SHP77 treated with DMSO at 0.1 percent for 48 hours (cell line): ENCODE data around the gene TBX18.

ENCODE experiments used
- DNase-seq: peaks from one replicate; lab custom pipeline; 2025; lab: John Stamatoyannopoulos, UW

TBX18 gene

DNA sequence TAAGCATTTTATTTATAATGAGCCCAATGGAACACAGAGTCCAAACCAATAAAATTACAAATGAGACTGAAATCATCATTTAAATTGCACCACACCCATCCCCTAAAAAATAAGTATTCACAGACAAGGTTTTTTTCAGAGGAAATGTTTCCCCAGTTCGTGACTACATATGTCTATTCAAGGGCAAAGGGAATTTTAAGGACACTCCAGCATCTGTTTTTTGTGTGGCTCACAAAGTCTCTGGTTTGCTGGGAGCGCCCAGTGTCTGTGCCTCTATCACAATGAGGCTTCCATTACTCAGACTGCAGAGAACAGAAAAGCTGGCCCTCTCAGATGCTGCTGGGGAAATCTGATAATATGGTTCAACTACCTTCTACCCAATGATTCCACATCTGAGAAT is 16.0 kb downstream of the TBX18 start:
- DNase-seq = no peak

DNA sequence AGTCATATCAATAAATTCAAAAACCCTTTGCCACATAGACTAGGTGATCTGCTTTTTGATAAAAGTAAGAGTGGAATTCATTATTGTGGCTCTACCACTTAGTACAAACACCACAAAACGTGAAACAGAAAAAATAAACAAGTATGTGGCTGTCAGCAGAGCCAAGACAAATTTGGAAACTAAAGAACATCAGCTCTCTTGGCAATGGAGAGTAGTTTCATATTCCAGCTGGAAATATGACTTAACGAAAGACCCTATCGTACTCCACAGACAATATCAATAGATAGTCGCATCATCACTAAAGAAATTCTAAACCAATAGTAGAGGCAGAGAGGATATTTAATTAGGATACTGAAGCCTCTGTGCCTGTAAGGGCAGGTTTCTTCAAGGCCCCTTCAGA is 20.8 kb downstream of the TBX18 start:
- DNase-seq = no peak

DNA sequence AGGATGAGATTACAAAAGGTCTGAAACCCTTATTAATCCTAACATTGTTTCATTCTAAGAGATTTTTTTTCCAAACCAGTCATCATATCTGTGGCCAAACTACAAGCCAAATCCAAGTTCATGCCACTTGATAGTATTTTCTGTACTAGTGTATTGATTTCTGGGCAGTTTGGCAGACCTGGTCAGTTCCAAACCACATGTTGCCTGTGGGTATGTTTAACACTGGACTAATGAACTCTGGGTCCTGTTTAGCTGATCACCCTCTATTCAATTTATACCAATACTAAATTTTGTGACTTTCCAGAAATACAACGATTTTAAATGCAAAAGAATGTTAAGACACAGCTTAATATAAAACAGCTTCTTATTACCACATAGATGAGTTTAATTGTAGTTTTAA is 24.0 kb downstream of the TBX18 start:
- no peak for DNase-seq

DNA sequence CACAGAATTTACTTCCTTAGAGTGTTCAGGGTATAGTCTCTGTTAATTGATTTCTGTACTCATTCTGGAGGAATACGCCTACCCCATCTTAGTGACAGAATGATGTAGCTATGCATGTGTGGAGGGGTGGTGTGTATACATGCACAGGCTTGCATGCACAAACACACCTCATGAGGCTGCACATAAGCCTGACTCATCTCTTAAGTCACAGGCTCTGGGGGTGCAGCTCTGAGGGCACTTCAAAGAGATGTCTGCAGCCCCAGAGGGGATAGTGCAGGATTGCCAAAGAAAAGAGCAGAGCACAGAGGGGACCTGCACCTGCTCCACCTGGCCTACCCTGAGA is 24.6 kb downstream of the TBX18 start:
- DNase-seq = no peak

DNA sequence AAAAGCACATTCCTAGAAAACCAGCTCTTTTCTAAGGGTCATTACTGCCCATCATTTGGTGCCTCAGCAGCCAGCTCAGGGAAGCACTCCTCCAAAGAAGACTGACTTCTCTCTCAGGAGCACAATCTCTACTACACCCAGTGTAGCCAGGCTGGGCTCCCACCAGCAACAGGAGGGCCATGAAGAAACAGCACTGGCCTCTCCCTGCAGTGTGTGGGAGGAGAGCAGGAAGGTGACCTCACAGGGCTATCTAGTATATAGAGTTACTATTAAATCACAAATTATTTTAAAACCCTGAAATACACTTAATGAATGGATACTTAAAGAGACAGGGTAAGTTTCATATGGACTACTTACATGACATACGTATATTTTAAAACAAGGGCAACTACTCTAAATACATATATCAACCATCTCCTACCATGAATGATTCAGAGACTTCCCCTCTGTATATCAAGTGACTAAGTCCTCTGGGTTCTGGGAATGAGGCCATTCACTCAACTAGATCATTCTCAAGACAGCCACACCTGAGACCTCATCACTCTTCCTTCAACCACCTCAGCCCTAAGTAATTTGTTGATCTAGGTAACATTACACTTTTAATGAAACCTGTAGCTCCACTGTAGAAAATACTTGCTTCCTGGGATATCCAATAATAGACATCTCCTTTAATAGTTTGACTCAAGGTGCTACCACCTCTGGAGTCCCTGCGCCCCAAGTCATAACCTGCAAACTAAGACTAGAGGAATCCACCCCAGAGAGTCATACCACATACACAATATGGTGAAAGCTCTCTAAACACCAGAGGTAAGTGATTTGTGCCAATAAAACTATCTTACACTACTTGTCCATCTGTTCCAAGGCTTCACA is 25.2 kb downstream of the TBX18 start:
- no peak for DNase-seq

DNA sequence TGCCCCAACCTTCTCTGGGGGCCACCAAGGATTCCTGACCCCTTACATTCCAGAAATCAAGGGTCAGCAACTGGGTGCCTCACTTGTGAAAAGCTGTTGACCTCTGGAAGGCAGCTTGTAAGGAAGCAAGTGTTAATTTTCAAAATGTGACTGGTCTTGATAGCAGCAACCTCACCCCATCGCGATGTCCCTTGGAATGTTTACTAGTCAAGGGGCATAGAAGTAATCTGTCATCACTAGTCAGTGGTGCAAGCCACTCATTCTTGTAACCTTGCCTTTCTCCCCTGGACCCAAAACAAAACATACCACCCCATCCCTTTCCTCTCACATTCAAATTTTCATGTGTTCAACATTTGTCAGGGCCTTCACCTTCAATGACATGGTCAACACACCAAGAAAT is 30.5 kb downstream of the TBX18 start:
- DNase-seq = no peak

DNA sequence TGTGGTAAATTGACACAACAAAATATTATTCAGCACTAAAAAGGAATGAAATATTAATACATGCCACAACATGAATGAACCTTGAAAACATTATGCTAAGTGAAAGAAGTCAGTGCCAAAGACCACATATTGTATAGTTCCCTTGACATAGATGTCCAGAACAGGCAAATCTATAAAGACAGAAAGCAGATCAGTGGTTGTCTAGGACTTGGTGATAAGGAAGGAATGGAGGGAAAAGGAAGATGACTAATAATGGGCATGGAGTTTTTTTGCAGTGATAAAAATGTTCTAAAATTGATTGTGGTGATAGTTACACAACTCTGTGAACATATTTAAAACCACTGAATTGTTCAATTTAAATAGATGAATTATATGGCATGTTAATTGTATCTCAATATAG is 32.5 kb downstream of the TBX18 start:
- DNase-seq = no peak

DNA sequence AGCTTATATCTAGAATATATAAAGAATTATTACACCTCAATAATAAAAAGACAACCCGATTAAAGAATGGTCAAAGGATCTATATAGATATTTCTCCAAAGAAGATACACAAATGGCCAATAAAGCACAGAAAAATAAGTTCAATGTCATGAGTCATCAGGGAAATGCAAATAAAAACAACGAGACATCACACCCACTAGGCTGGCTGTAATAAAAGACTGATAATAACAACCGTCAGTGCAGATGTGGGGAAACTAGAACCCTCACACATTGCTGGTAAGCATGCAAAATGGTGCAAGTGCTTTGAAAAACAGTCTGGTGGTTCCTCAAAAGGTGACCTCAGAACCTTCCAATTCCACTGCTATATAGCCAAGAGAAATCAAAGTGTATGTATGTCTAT is 33.0 kb downstream of the TBX18 start:
- no peak for DNase-seq

DNA sequence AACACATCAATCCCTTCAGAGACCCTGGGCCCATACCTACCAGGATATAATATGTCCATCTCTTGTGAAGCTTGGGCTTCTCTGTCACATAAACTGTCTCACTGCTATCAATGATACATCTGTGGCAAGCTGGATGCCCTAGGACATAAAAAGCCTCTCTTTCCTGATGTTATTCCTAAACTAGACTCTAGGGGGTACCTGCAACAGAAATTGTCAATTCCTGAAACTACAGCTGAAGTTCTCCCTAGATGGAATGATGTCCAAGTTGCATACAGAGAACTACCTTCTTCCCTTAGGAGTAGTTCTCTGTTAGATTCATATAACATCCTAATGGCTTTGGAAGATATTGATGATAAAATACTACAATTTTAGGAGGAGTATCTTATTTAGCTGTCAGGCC is 35.8 kb downstream of the TBX18 start:
- peak; percentile 12 for DNase-seq

DNA sequence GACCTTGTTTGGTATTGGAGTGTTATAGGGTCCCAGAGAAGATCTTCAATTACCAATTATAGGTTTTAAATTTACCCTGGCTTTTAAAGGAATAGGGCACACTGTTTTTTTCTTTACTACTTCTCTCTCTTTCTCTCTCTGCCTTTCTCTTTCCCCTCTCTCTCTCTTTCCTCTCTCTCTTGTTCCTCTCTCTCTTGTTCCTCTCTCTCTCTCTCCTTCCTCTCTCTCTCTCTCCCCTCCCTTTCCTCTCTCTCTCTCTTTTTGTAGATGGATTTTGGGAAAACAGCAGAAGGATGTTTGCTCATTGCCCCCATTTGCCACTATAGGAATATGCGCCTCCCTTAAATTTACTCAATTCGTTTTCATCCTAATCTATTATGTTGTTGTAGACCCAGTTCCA is 45.2 kb downstream of the TBX18 start:
- no peak for DNase-seq

DNA sequence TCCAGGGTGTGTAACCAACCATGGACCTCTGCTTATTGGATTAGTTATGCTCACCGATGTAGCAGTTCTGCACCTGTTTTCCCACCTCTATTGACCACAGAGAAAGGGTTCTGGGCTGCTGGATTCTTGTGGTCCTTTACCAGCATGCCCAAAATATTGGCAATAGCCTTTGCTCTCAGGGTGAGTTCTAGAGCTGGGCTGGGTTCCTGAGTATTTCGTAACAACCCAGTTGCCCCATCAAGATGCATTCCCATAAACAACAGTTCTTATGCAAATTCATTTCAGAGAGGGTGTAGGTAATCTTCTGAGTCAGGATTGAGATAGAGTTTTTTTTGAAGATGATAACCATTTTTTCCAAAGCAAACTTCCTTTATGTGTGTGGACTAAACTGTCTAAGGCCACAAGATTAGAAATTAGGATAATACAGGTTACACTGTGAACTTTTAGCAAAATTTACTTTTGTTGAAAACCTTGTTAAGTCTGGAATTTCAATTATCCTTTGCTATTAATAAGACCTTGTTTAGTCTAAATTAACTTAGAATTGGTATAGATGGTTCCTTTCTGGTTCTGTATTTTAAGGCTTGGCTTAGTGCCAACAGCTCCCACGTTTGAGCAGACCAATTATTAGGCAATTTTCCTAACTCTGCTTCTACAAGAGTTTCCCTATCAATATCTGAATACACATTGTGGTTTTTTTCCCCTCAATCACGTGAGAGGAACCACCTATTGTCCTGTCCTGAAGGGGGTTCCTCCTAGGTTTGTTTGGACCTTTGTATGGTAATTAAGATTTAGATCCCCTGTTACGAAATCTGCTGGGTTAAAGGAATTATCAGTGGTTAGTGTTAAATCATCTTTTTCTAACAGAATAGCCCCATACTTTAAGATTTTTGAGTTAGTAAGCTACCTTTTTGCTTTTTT is 46.1 kb downstream of the TBX18 start:
- no peak for DNase-seq

DNA sequence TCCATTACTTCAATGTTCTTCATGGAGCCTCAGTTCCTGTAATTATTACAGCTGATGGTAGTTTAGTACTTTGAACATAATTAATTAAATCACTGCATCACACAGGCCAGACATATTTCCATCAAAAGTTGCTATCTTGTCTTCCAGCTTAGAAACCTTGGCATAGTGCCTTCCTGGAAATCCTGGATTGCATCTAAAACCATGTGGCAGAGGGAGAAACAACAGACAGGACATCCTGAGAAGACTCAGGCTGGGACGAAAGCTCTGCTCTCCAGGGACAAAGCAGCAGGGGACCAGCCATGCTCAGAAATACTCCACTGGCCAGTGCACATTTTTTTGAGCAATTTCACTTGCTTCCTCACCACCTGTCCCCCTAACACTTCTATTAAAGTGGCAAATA is 55.3 kb downstream of the TBX18 start:
- no peak for DNase-seq

DNA sequence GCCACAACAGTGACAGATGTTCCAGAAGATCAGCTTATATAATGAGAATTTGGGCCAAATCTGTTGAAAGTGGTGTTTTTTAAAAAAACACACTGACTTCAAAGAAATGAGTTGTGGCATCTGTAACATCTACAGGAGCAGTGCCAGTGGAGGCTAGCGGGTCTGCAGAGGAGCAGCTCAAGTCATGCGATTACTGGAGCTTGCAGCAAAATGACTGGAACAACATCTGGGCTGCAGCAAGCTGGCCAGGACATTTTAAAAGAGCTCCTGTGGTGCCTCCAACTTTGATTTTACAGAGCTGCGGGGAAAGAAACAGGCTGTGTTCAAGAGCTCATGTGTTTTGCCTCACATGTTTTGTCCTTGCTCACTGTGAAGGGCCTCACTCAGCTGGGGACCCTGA is 57.2 kb downstream of the TBX18 start:
- no peak for DNase-seq

DNA sequence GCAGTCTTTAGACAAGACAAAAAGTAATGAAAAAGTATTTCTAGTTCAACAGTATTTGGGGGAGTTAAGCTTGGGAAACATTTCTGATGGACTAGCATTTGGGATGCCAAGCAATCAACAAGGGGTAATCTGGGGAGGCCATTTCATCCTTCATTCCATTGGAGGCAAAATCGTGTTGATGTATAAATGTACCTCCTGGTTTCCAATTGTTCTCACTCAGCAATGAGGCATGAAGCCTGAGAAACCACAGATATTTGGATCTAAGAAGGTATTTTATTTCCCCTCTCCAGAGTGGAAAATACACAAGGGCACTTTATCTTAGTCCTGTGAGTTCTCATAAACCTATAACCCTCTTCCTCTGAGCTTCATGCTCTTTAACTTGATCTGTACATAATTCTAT is 68.2 kb downstream of the TBX18 start:
- no peak for DNase-seq

DNA sequence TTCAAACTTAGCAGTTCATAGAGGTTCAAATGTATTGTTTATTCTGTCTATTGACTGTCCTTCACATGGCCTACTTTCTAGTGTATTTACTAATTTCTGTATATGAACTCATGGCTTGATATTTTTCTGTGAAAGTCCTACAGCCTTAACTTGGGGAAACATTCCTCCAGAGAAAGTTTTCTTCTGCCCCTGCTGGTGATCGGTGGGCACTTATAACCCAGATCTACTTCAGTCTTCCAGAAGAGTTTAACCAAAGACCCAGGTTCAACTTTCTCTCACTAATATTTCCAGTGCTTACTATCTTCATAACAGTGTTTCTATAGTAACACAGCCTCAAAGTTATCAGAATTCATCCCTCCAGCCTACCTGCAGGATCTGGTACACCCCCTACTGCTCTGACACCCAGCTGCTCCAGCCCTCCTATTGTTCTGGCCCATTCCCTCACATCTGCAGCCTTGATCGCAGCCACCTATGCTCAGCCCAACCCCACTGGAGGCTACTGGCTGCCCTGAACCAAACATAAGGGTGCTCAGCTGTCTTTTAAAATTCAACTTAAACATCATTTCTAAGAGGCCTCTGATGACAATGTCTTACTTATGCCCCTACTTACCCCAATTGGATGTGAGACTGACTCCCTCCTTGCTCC is 72.3 kb downstream of the TBX18 start:
- no peak for DNase-seq

DNA sequence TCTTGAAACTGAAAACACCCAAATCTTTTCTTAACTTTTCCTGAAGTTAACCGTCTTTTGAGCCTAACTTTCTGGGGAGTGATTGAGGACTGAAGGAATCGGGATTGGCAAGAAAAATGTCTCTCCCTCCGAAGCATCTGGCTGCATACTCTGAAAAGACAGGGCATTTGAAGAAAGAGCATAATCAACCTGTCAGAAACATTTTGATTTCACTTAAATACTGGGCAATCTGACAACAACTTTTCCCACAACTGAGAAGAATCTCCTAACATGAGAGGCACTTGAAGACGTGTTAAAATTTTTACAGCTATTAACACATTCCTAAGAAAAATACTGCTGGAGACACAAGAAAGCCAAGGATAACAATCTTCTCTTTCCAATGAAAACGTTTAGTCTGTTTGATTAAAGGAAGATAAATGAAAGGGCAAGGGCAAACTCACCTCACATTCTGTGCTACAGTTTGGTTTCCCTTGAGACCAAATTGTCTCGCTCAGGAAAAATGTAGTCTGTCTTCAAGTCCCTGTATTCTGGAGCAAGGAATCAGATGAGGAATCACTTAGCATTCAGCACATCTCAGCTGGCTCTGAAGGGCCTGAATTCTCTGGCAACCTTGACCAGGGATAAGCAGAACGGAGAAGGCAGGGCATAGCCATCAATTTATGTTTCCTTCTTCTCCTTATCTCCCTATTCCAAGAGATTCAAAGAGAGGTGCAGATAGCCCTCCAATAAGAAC is 76.1 kb downstream of the TBX18 start:
- no peak for DNase-seq

DNA sequence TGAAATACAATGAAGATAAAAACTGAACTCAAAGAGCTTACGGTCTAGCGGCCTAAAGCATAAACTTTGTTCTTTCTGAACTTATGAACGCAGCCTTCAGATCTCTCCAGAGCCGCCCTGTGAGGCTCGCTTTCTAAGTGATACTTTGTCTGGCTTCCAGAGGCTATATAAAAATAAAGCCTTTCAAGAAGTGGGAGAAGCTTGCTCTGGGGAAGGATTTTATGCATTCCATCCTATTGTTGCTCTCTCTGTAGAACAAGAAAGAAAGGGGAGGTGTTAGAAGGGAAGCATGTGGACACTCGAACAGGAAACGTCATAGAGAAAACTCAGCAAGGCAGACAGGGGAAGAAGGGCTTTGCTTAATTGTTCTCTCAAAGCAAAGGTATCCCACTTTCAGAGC is 77.0 kb downstream of the TBX18 start:
- no peak for DNase-seq

DNA sequence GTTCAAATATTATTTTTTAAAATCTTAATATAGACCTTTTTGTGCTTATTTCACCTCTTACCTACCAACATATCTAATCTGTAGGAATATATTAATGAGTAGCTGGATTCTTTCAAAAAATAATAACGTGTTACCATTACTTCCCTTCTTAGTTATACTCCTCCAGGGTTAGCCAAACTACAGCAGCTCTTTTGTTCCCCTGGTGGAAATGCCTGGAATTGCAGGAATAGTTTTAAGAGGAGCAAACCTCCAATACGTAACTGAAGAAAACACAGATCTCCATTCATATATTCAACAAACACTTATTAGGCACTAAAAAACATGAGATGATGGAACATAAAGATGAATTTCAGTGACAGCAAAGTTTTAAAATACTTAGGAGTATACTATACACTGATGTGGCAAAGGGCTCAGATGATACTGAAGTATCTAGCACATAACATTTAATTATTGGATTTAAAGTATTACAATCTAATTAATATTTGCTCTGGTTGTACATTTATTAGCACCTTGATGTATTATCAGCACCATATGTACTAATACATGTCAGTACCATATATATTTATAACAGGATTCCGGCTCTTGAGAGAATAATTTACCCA is 78.3 kb downstream of the TBX18 start:
- DNase-seq = no peak

DNA sequence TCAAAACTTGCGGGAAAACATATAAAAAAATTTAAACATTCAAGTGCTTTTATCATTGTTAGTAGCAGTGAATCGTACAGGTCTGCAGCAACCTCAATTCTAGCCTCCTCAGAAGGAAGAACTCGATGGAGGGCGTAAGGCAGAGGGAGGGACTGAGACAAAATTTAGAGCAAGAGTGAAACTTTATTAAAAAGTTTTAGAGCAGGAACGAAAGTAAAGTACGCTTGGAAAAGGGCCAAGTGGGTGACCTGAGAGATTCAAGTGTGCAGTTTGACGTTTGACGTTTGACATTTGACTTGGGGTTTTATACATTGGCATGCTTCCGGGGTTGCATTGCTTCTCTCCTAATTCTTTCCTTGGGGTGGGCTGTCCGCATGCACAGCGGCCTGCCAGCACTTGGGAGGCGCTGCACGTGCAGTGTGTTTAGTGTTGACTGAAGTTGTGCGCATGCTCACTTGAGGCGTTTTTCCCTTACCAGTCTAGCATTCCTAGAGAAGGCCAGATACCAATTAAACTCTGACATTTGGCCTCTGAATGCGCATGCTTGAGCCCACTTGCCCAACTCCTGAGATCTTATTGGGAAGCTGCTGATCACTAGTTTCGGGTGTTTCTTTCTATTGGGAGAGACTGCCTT is 82.6 kb downstream of the TBX18 start:
- DNase-seq = no peak

DNA sequence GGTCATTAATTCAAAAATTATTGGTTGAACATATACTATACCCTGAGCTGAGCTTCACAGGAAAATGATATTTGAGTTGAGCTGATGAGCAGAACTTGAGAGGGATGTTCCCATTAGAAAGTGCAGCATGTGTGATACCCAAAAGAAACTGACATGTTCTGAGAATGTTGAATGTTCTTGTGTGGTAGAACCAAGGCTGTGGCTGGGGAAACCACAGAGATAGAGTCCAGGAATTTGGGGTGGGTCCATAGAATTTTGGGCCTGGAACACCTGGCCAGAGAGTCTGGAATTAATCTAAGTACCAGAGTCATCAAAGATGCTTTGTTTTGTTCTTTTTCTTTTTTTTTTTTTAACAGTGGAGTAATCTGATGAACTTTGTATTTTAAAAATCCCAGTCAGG is 88.7 kb downstream of the TBX18 start:
- no peak for DNase-seq

DNA sequence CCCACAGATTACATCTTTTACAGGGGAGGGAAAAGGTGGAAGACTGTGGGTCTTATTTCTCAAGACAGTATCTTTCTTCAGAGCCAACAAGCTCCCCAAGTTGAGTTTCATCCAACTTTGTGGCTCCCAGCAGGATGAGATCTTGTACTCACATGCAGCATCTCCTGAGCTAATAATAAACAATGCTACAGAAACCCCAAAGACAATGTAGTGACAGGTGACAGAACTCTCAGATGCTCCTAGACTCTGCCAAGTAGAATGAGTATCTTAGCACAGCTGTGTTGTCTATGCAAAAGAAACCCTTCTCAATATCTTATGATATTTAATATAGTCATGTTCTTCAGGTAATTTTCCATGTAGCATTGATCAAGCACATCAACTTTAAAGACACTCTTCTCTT is 90.0 kb downstream of the TBX18 start:
- no peak for DNase-seq
